IMR-90 (cell line): ENCODE data around the gene TECTA. TPM values are rescaled to one million over a fixed set of nuclear protein-coding genes. Genes with fewer than 3 reads are reported as not detected.

Experiments
- ATAC-seq: fragments of 200-7000 bp; cut with Tn5 transposase; 2 replicates; pipeline ENCODE4 v1.9.1; 2020; ENCODE audit warnings: low read depth, mild to moderate bottlenecking, moderate library complexity
- BruUV-seq: library from RNA; stranded (reverse); fragments of 400-500 nt; replicated peaks from 2 replicates; lab custom pipeline; 2021; lab: Mats Ljungman, UMichigan
- CTCF ChIA-PET: fragments of 300-600 bp; formaldehyde crosslinking; extraction: SDS; loops from one replicate; lab custom pipeline; 2021; ENCODE audit warnings: antibody characterized with exemption; lab: Yijun Ruan, JAX
- POLR2A ChIA-PET: fragments of 300-600 bp; sonication (Branson Sonifier 250); formaldehyde crosslinking; loops from one replicate; lab custom pipeline; 2022; ENCODE audit warnings: antibody characterized with exemption; ENCODE audit not compliant: unreplicated experiment; lab: Charles Lee
- DNase-seq: peaks from one replicate; pipeline ENCODE4 v3.0.0; 2013
- H2AFZ ChIP-seq: replicated peaks from 2 replicates; pipeline ENCODE3; 2013; ENCODE audit warnings: low read length, mild to moderate bottlenecking; ENCODE audit not compliant: poor library complexity
- H2AK5ac ChIP-seq: 2 replicates; pipeline ENCODE4 v1.6.1; 2013; ENCODE audit warnings: low read depth, low read length, inconsistent platforms
- H2AK9ac ChIP-seq: replicated peaks from 2 replicates; pipeline ENCODE3; 2013; ENCODE audit warnings: mild to moderate bottlenecking, low read depth, low read length, moderate library complexity; ENCODE audit not compliant: poor library complexity
- H2BK120ac ChIP-seq: 2 replicates; pipeline ENCODE4 v1.6.1; 2013; ENCODE audit warnings: low read depth, low read length, inconsistent platforms
- H2BK15ac ChIP-seq: 3 replicates; pipeline ENCODE4 v1.6.1; 2013; ENCODE audit warnings: low read depth, low read length, inconsistent platforms
- H2BK20ac ChIP-seq: 2 replicates; pipeline ENCODE4 v1.6.1; 2013; ENCODE audit warnings: low read depth, mild to moderate bottlenecking, inconsistent platforms, low read length, moderate library complexity
- H2BK5ac ChIP-seq: 2 replicates; pipeline ENCODE4 v1.6.1; 2013; ENCODE audit warnings: mild to moderate bottlenecking, low read depth, low read length, inconsistent platforms; ENCODE audit not compliant: poor library complexity, severe bottlenecking
- H3K14ac ChIP-seq: replicated peaks from 2 replicates; pipeline ENCODE4 v1.6.1; 2013; ENCODE audit warnings: low read depth, low read length, inconsistent platforms
- H3K18ac ChIP-seq: 2 replicates; pipeline ENCODE4 v1.6.1; 2013; ENCODE audit warnings: low read depth, low read length, control low read depth
- H3K23ac ChIP-seq: 2 replicates; pipeline ENCODE4 v1.6.1; 2013; ENCODE audit warnings: low read depth, low read length, inconsistent platforms
- H3K27ac ChIP-seq: 2 replicates; pipeline ENCODE4 v1.5.1; 2013; ENCODE audit warnings: mild to moderate bottlenecking, control low read depth, low read length; ENCODE audit not compliant: insufficient read depth
- H3K27me3 ChIP-seq: 2 replicates; pipeline ENCODE4 v1.6.1; 2013; ENCODE audit warnings: low read length; ENCODE audit not compliant: control insufficient read depth, insufficient read depth
- H3K36me3 ChIP-seq: 2 replicates; pipeline ENCODE4 v1.6.1; 2013; ENCODE audit warnings: low read length, mixed read lengths; ENCODE audit not compliant: control insufficient read depth, insufficient read depth
- H3K4ac ChIP-seq: 2 replicates; pipeline ENCODE4 v1.6.1; 2013; ENCODE audit warnings: low read depth, low read length, inconsistent platforms
- H3K4me1 ChIP-seq: 2 replicates; pipeline ENCODE4 v1.6.1; 2013; ENCODE audit warnings: low read length, mixed read lengths; ENCODE audit not compliant: control insufficient read depth, insufficient read depth
- H3K4me2 ChIP-seq: 2 replicates; pipeline ENCODE4 v1.6.1; 2013; ENCODE audit warnings: low read depth, mild to moderate bottlenecking, control low read depth, low read length, moderate library complexity
- H3K4me3 ChIP-seq: 2 replicates; pipeline ENCODE4 v1.5.1; 2013; ENCODE audit warnings: low read depth, mild to moderate bottlenecking, control low read depth, low read length, moderate library complexity; ENCODE audit not compliant: insufficient read depth
- H3K56ac ChIP-seq: 2 replicates; pipeline ENCODE4 v1.6.1; 2013; ENCODE audit warnings: low read length, inconsistent platforms; ENCODE audit not compliant: insufficient read depth; ENCODE audit errors: extremely low read depth
- H3K79me1 ChIP-seq, 2 experiments: 2 replicates each; pipeline ENCODE4 v1.6.1; 2013; ENCODE audit warnings: low read length in 2 of 2, inconsistent platforms in 1 of 2, low read depth in 1 of 2
- H3K9ac ChIP-seq: 2 replicates; pipeline ENCODE4 v1.6.1; 2013; ENCODE audit warnings: low read depth, low read length, control low read depth
- H3K9me1 ChIP-seq: 2 replicates; pipeline ENCODE4 v1.6.1; 2013; ENCODE audit warnings: low read length, inconsistent platforms; ENCODE audit not compliant: insufficient read depth
- H3K9me3 ChIP-seq: 2 replicates; pipeline ENCODE4 v1.6.1; 2013; ENCODE audit warnings: low read length; ENCODE audit not compliant: control insufficient read depth, insufficient read depth
- H4K20me1 ChIP-seq: 2 replicates; pipeline ENCODE4 v1.6.1; 2013; ENCODE audit warnings: low read length, inconsistent platforms; ENCODE audit not compliant: insufficient read depth
- H4K5ac ChIP-seq: 2 replicates; pipeline ENCODE4 v1.6.1; 2013; ENCODE audit warnings: mild to moderate bottlenecking, low read depth, low read length, control low read depth
- H4K8ac ChIP-seq, 2 experiments: 2 replicates each; pipeline ENCODE4 v1.6.1; 2013; ENCODE audit warnings: low read depth in 2 of 2, low read length in 2 of 2, control low read depth in 1 of 2, inconsistent platforms in 1 of 2
- H4K91ac ChIP-seq: 2 replicates; pipeline ENCODE4 v1.6.1; 2013; ENCODE audit warnings: low read depth, low read length, inconsistent platforms; ENCODE audit not compliant: insufficient read depth
- CHD1 ChIP-seq: IDR thresholded peaks from 2 replicates; pipeline ENCODE4 v1.6.1; 2012; ENCODE audit warnings: low read depth, low read length, improper control_type of control experiment
- FOS ChIP-seq: fragments of 150-350 bp; IDR thresholded peaks from 2 replicates; pipeline ENCODE4 v1.6.1; 2016; ENCODE audit warnings: low read depth, low read length
- MAFK ChIP-seq: IDR thresholded peaks from 2 replicates; pipeline ENCODE4 v1.6.1; 2012; ENCODE audit warnings: low read depth, low read length, improper control_type of control experiment
- MXI1 ChIP-seq: IDR thresholded peaks from 2 replicates; pipeline ENCODE4 v1.6.1; 2012; ENCODE audit warnings: low read depth, mild to moderate bottlenecking, low read length, moderate library complexity, borderline replicate concordance
- RAD21 ChIP-seq: IDR thresholded peaks from 2 replicates; pipeline ENCODE4 v1.6.1; 2012; ENCODE audit warnings: low read length, improper control_type of control experiment
- RCOR1 ChIP-seq: IDR thresholded peaks from 2 replicates; pipeline ENCODE4 v1.6.1; 2012; ENCODE audit warnings: mild to moderate bottlenecking, low read length, improper control_type of control experiment; ENCODE audit not compliant: insufficient replicate concordance
- SMC3 ChIP-seq: fragments of 150-350 bp; IDR thresholded peaks from 2 replicates; pipeline ENCODE4 v1.6.1; 2016; ENCODE audit warnings: low read depth, mild to moderate bottlenecking, antibody characterized with exemption, low read length, moderate library complexity
- WGBS, 2 experiments: methylation state at CpG; one replicate each; pipeline versions ENCODE4 v1.1.5 to v1.1.7; 2013; ENCODE audit warnings: missing lambda C conversion rate in 2 of 2; ENCODE audit not compliant: insufficient read length in 1 of 2; ENCODE audit errors: extremely low coverage in 2 of 2; 5-methylcytosine and 5-hydroxymethylcytosine counted together
- dilution Hi-C: fragments of 300-500 bp; cut with HindIII; formaldehyde crosslinking; loops from one replicate; pipeline ENCODE4 v1.14.3; 2018; ENCODE audit warnings: low sequenced_read_pairs; ENCODE audit not compliant: unreplicated experiment
- in situ Hi-C: fragments of 300-500 bp; cut with MboI; formaldehyde crosslinking; loops from 3 replicates; pipeline ENCODE4 v1.14.3; 2019; ENCODE audit warnings: low sequenced_read_pairs, inconsistent platforms, mixed read lengths
- intact Hi-C: fragments of 100-400 bp; cut with micrococcal nuclease; formaldehyde crosslinking; loops from 2 replicates; pipeline ENCODE4 v1.10.0; 2022
- polyA plus RNA-seq, 3 experiments: library from polyadenylated mRNA; depleted of rRNA; stranded (reverse); fragments of >200 nt; gene quantifications; 2 replicates each; pipeline ENCODE4 v1.2.3, GENCODE V29; 2012; ENCODE audit warnings: low replicate concordance in 1 of 3
- total RNA-seq: library from RNA; depleted of rRNA; stranded (reverse); fragments of >200 nt; gene quantifications from 2 replicates; pipeline ENCODE4 v1.2.3, GENCODE V29; 2012
- TF ChIP-seq, protein P1 (sequence below): fragments of 150-350 bp; IDR thresholded peaks from 2 replicates; pipeline ENCODE4 v1.6.1; 2016; ENCODE audit warnings: low read depth, mild to moderate bottlenecking, low read length, moderate library complexity, borderline replicate concordance

Gene TECTA
- total and polyA plus RNA-seq, 2 of the 4 experiments (the other 2 are of a cell fraction), result 0.17 to 0.18 TPM

- Histone ChIP-seq H3K4ac (no peak overlapping the region), H3K9me3 (no peaks in the 10 kb centered on the region), H2BK120ac (no peak overlapping the region), H2AFZ (no peak overlapping the region), H3K14ac (no peak overlapping the region), H4K20me1 (no peaks in the 10 kb centered on the region), H3K4me1 (no peaks in the 10 kb centered on the region), H2AK5ac (no peak overlapping the region), H4K91ac (no peak overlapping the region), H4K5ac (no peak overlapping the region), H3K18ac (no peak overlapping the region), H3K4me3 (no peak overlapping the region), H3K9me1 (no peaks in the 10 kb centered on the region), H3K4me2 (no peak overlapping the region), H2BK15ac (no peak overlapping the region), H3K56ac (no peak overlapping the region), H3K36me3 (no peaks in the 10 kb centered on the region), H3K27ac (no peak overlapping the region), H3K23ac (no peak overlapping the region), H3K79me1 (no peaks in the 10 kb centered on the region), H2BK20ac (no peak overlapping the region), H2BK5ac (no peak overlapping the region), H2AK9ac (no peak overlapping the region), H3K27me3 (peaks cover 3% of the 10 kb centered on the region; the same call in 1 of the 2 replicates), H3K9ac (no peak overlapping the region), H4K8ac (no peak overlapping the region)
- dilution Hi-C loops, result no loop called here
- in situ Hi-C loops, result no loop called here
- no TSS peak for BruUV-seq
- intact Hi-C loops, result no loop called here
- TF ChIP-seq MXI1 (no peak), FOS (no peak), RAD21 (no peak), MAFK (no peak), SMC3 (no peak), RCOR1 (no peak), CHD1 (no peak)
- TF ChIP-seq, protein P1, sequence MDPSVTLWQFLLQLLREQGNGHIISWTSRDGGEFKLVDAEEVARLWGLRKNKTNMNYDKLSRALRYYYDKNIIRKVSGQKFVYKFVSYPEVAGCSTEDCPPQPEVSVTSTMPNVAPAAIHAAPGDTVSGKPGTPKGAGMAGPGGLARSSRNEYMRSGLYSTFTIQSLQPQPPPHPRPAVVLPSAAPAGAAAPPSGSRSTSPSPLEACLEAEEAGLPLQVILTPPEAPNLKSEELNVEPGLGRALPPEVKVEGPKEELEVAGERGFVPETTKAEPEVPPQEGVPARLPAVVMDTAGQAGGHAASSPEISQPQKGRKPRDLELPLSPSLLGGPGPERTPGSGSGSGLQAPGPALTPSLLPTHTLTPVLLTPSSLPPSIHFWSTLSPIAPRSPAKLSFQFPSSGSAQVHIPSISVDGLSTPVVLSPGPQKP, result no peak
- POLR2A ChIA-PET, result no interaction called here
- ATAC-seq (no peak), DNase-seq (no peak)
- no CpG with 5 or more reads among the region's 6 CpGs for WGBS, 2 experiments
- CTCF ChIA-PET, result no interaction called here
These were observed 30.6 kb downstream of the TECTA start for GRCh38 chr11:121131656-121132055.
